GM19372 (cell line): ENCODE data around the gene PRM3.

ENCODE experiments used
- ATAC-seq: cut with Tn5 transposase; IDR thresholded peaks from one replicate; pipeline ENCODE4 v1.9.1; 2021; ENCODE audit warnings: mild to moderate bottlenecking, low read depth, moderate library complexity; ENCODE audit not compliant: unreplicated experiment

The PRM3 gene

GRCh38 chr16:11249233-11250061 is 24.0 kb downstream of the PRM3 start:
- no peak for ATAC-seq

- ATAC-seq = no peak
Observed at GRCh38 chr16:11248133-11248532, 25.3 kb downstream of the PRM3 start.

GRCh38 chr16:11245988-11246387 is 27.4 kb downstream of the PRM3 start:
- ATAC-seq = no peak

- no peak for ATAC-seq
Observed at GRCh38 chr16:11245222-11245737, 28.1 kb downstream of the PRM3 start.

- ATAC-seq = no peak
Observed at GRCh38 chr16:11242658-11243057, 30.8 kb downstream of the PRM3 start.

GRCh38 chr16:11241480-11242204 is 31.8 kb downstream of the PRM3 start:
- ATAC-seq = no peak

- ATAC-seq = no peak
Observed at GRCh38 chr16:11240636-11241473, 32.6 kb downstream of the PRM3 start.

GRCh38 chr16:11239644-11240632 is 33.5 kb downstream of the PRM3 start:
- ATAC-seq = no peak

- no peak for ATAC-seq
Observed at GRCh38 chr16:11238272-11239202, 34.9 kb downstream of the PRM3 start.

- no peak for ATAC-seq
Observed at GRCh38 chr16:11236461-11237254, 36.8 kb downstream of the PRM3 start.

GRCh38 chr16:11235703-11235991 is 37.8 kb downstream of the PRM3 start:
- no peak for ATAC-seq

GRCh38 chr16:11234884-11235702 is 38.3 kb downstream of the PRM3 start:
- no peak for ATAC-seq

GRCh38 chr16:11233727-11234376 is 39.6 kb downstream of the PRM3 start:
- ATAC-seq = no peak

- peak; percentile 74 for ATAC-seq
Observed at GRCh38 chr16:11232852-11233726, 40.3 kb downstream of the PRM3 start.

- no peak for ATAC-seq
Observed at GRCh38 chr16:11232302-11232851, 41.1 kb downstream of the PRM3 start.
